Measurements from ENCODE around the gene TTC32.

The TTC32 gene

GRCh38 chr2:19901442-19902215 lies at the start of gene TTC32:
Gene TTC32 (minus strand): TSS chr2:19901983. CDS start chr2:19901854, 129 bp downstream.
- H3K4me3 ChIP-seq = peak within 1 kb of the TSS; percentile 77 to 91 (median 84)
- H3K4me2 ChIP-seq = peak within 1 kb of the TSS; percentile 88 to 97 (median 91)
- H3K27ac ChIP-seq = peak within 1 kb of the TSS; percentile 93 to 100 (median 98)
- H3K9me3 ChIP-seq (replicated peaks in 1 of 11) = no peaks in the 10 kb centered on the region
- peaks cover 0 to 29% (median 19%) of the 10 kb centered on the region in 11 experiments; a peak in 12 of 22 replicates for H4K20me1 ChIP-seq
- H3K36me3 ChIP-seq = peaks cover 0 to 11% (median 0%) of the 10 kb centered on the region in 11 experiments; a peak in 3 of 22 replicates
- H3K9ac ChIP-seq = peak within 1 kb of the TSS; percentile 94 to 99 (median 98)
- TF ChIP-seq Cebpa-rat (IDR thresholded peaks at IDR 0.05) = no peak
- H3K4me1 ChIP-seq = peaks cover 36 to 49% (median 44%) of the 10 kb centered on the region in 10 experiments
- no peaks in the 10 kb centered on the region for H3K27me3 ChIP-seq

DNA sequence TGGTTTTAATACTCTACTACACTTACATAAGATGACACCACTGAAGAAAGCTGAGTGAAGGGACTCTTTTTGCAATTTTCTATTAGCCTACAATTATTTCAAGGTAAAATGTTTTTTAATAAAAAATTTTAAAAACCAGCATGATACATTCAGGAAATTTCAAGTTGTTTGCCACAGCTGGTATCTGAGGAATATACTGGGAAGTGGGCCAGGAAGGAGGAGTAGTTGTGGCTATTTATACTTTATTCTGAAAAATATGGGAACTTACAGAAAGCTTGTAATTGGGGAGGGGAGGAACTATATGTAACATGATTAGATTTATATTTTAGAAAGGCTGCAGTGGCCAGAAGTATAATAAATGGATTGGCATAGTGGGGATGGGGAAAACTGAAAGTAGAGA lies 47.3 kb upstream of the TTC32 start:
- Histone ChIP-seq H3K27ac (no peak overlapping the region), H3K4me2 (peak overlapping the region in 3 of 11 experiments; percentile 44 to 48 (median 45); a peak in 4 of 22 replicates), H3K9me3 (replicated peaks in 1 of 11) (no peaks in the 10 kb centered on the region), H3K9ac (no peak overlapping the region), H3K36me3 (no peaks in the 10 kb centered on the region), H3K27me3 (no peaks in the 10 kb centered on the region), H3K4me3 (no peak overlapping the region), H4K20me1 (no peaks in the 10 kb centered on the region), H3K4me1 (peaks cover 0 to 8% (median 0%) of the 10 kb centered on the region in 10 experiments; a peak in 6 of 20 replicates)
- TF ChIP-seq Cebpa-rat (IDR thresholded peaks at IDR 0.05) = no peak

- Histone ChIP-seq H4K20me1 (no peaks in the 10 kb centered on the region), H3K4me1 (peaks cover 0 to 8% (median 0%) of the 10 kb centered on the region in 10 experiments; a peak in 6 of 20 replicates), H3K36me3 (no peaks in the 10 kb centered on the region), H3K27ac (no peak overlapping the region), H3K9me3 (replicated peaks in 1 of 11) (no peaks in the 10 kb centered on the region), H3K4me2 (no peak overlapping the region), H3K4me3 (no peak overlapping the region), H3K9ac (no peak overlapping the region), H3K27me3 (no peaks in the 10 kb centered on the region)
- no peak for TF ChIP-seq Cebpa-rat (IDR thresholded peaks at IDR 0.05)
These were observed 45.6 kb upstream of the TTC32 start for GRCh38 chr2:19947184-19947940.

DNA sequence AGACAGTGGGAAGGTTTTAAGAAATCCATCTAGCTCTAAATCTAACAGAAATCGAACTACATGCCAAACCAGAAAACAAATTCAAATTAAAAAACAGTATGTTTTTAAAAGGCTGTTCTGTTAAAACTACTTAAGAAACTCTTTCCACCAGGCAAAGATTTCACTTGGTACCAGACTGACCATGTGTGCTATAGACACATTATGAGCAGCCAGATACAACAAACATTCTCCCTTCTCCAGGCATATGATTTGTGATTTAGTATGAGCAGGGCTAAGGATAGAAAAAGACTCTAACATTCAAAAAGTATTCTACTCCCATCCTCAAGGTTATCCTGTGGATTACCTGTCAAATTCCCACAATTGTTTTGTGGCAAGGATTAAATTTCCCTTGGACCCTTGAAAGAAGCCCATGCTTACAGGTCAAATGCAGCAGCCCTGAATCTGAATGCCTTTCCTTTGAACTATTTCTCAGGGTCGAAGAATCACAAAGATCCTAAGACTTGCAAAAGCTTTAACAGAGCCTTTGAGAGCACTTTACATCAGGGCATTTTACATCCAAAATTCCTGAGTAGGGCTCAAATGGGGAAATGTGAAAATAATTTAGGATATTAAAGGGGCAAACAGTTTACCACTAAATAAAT lies 42.5 kb upstream of the TTC32 start:
- H3K27me3 ChIP-seq = no peaks in the 10 kb centered on the region
- TF ChIP-seq Cebpa-rat (IDR thresholded peaks at IDR 0.05) = no peak
- no peaks in the 10 kb centered on the region for H3K9me3 ChIP-seq (replicated peaks in 1 of 11)
- no peaks in the 10 kb centered on the region for H3K36me3 ChIP-seq
- H3K4me1 ChIP-seq = peaks cover 0 to 5% (median 0%) of the 10 kb centered on the region in 10 experiments; a peak in 6 of 20 replicates
- H3K9ac ChIP-seq = no peak overlapping the region
- H4K20me1 ChIP-seq = no peaks in the 10 kb centered on the region
- H3K4me3 ChIP-seq = no peak overlapping the region
- no peak overlapping the region for H3K4me2 ChIP-seq
- H3K27ac ChIP-seq = no peak overlapping the region

GRCh38 chr2:19943189-19943588 lies 41.4 kb upstream of the TTC32 start:
- no peak overlapping the region for H3K4me2 ChIP-seq
- H3K4me1 ChIP-seq = no peaks in the 10 kb centered on the region
- no peak overlapping the region for H3K27ac ChIP-seq
- no peaks in the 10 kb centered on the region for H3K9me3 ChIP-seq (replicated peaks in 1 of 11)
- no peaks in the 10 kb centered on the region for H3K36me3 ChIP-seq
- H4K20me1 ChIP-seq = no peaks in the 10 kb centered on the region
- H3K27me3 ChIP-seq = no peaks in the 10 kb centered on the region
- no peak overlapping the region for H3K9ac ChIP-seq
- TF ChIP-seq Cebpa-rat (IDR thresholded peaks at IDR 0.05) = no peak
- no peak overlapping the region for H3K4me3 ChIP-seq

GRCh38 chr2:19942199-19942598 lies 40.4 kb upstream of the TTC32 start:
- no peak for TF ChIP-seq Cebpa-rat (IDR thresholded peaks at IDR 0.05)
- Histone ChIP-seq H3K9me3 (replicated peaks in 1 of 11) (no peaks in the 10 kb centered on the region), H3K4me2 (no peak overlapping the region), H3K27me3 (no peaks in the 10 kb centered on the region), H3K4me1 (no peaks in the 10 kb centered on the region), H3K36me3 (no peaks in the 10 kb centered on the region), H3K9ac (no peak overlapping the region), H3K27ac (no peak overlapping the region), H4K20me1 (no peaks in the 10 kb centered on the region), H3K4me3 (no peak overlapping the region)

GRCh38 chr2:19937004-19937403 lies 35.2 kb upstream of the TTC32 start:
- no peak for TF ChIP-seq Cebpa-rat (IDR thresholded peaks at IDR 0.05)
- no peaks in the 10 kb centered on the region for H3K4me1 ChIP-seq
- H3K36me3 ChIP-seq = no peaks in the 10 kb centered on the region
- H3K27me3 ChIP-seq = no peaks in the 10 kb centered on the region
- no peak overlapping the region for H3K9ac ChIP-seq
- H3K4me3 ChIP-seq = no peak overlapping the region
- no peaks in the 10 kb centered on the region for H3K9me3 ChIP-seq (replicated peaks in 1 of 11)
- H4K20me1 ChIP-seq = no peaks in the 10 kb centered on the region
- H3K4me2 ChIP-seq = no peak overlapping the region
- no peak overlapping the region for H3K27ac ChIP-seq

- H3K4me3 ChIP-seq = no peak overlapping the region
- H3K27ac ChIP-seq = no peak overlapping the region
- no peaks in the 10 kb centered on the region for H3K9me3 ChIP-seq (replicated peaks in 1 of 11)
- TF ChIP-seq Cebpa-rat (IDR thresholded peaks at IDR 0.05) = no peak
- no peaks in the 10 kb centered on the region for H3K27me3 ChIP-seq
- H3K9ac ChIP-seq = no peak overlapping the region
- H3K4me1 ChIP-seq = no peaks in the 10 kb centered on the region
- no peaks in the 10 kb centered on the region for H4K20me1 ChIP-seq
- no peak overlapping the region for H3K4me2 ChIP-seq
- H3K36me3 ChIP-seq = no peaks in the 10 kb centered on the region
These were observed 34.4 kb upstream of the TTC32 start for GRCh38 chr2:19936203-19936602.

DNA sequence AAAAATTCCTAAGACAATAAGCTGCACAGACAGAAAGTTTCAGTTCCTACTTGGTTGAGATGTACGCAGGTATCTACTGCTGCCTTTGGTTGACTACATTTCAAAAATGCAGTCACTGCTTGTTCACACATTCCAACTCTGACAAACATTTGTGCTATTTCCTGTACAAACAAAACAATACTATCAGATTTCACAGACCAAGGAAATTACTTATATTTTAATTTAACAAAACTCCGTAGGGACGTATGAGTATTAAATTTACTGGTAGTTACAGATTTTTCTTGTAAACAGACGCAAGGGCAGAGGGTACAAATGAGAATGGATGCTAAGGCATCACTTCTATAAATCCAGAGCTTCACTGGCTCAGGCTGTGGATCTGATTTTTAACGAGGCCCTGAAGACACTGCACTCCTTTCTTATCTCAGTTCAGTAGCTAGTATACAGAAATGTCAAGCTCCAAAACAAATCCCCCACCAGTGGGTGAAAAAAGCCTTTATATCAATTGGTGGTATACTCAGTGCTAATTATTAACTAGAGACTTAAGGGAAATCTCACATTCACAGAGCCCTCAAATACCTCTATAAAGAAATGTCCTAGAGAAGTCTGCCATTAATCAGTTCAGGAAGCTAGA lies 31.7 kb upstream of the TTC32 start:
- Histone ChIP-seq H3K36me3 (no peaks in the 10 kb centered on the region), H3K9me3 (replicated peaks in 1 of 11) (peaks cover 9 to 19% (median 16%) of the 10 kb centered on the region in 11 experiments), H3K4me1 (no peaks in the 10 kb centered on the region), H3K27me3 (no peaks in the 10 kb centered on the region), H3K4me3 (no peak overlapping the region), H4K20me1 (no peaks in the 10 kb centered on the region), H3K27ac (no peak overlapping the region), H3K9ac (no peak overlapping the region), H3K4me2 (no peak overlapping the region)
- TF ChIP-seq Cebpa-rat (IDR thresholded peaks at IDR 0.05) = no peak
